ENCODE results near the gene USP30.

The USP30 gene

GRCh38 chr12:109130297-109131153 is 78.1 kb downstream of the USP30 start:
- no peak for DNase-seq

- no peak for DNase-seq
Measured at GRCh38 chr12:109131154-109132050, 79.0 kb downstream of the USP30 start.

GRCh38 chr12:109134186-109134917 is 82.0 kb downstream of the USP30 start:
- no peak for DNase-seq

GRCh38 chr12:109137055-109137454 is 84.7 kb downstream of the USP30 start:
- no peak for DNase-seq

All from CD4-positive, alpha-beta T cell treated with Interleukin-10 for 1 hour (primary cell).